ENCODE results near the gene STAC.

Gene STAC

GRCh38 chr3:36380221-36381031 lies at the start of gene STAC:
Gene STAC, plus strand, starts transcription at chr3:36380504. Its CDS starts 140 bp downstream, at chr3:36380644.
- DNase-seq (ENCODE audit: low read depth, low spot score): no peak

- DNase-seq (ENCODE audit: low read depth, low spot score): no peak
Measured at GRCh38 chr3:36332139-36332538, 48.2 kb upstream of the STAC start.

DNA sequence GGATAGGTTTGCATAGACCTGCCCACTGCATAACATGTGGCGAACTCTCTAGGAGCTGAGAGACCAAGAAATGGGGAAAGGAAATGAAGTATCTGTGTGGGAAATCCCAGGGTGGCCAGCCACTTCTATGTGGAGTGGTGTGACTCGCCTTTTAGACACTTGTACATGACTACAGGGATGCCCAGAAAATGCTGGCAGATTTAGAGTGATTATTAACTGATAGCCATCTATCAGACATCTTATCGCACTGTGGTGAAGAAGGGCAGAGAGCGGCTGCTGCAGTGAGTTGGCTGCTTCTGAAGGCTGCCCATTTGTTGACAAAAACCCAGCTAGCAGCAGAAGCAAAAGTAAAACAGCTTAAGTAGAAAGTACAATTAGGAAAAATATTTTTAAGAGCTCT lies 18.1 kb upstream of the STAC start:
- DNase-seq (ENCODE audit: low read depth, low spot score): no peak

DNA sequence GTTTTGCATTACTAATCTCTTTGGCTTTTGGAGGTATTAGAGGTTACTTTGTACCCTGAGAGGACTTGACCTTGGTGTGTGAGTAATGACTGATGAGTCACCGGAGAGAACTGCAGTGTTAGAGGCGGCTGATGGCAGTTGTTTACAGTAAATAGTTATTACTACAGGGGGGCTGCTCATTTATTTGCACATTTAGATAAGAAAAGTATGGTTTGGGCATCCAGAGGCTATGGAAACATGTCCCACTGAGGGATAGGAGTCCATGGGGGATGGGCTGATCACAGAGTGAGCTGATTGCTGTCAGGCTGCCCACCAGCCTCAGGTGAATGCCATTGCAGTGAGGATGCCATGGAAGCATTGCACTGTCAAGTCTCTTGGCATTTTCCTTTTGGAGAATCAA lies 17.3 kb upstream of the STAC start:
- DNase-seq (ENCODE audit: low read depth, low spot score): no peak

- DNase-seq (ENCODE audit: low read depth, low spot score): no peak
Measured at GRCh38 chr3:36364260-36364659, 16.0 kb upstream of the STAC start.

GRCh38 chr3:36365829-36366228 lies 14.5 kb upstream of the STAC start:
- DNase-seq (ENCODE audit: low read depth, low spot score): no peak

GRCh38 chr3:36366308-36366707 lies 14.0 kb upstream of the STAC start:
- DNase-seq (ENCODE audit: low read depth, low spot score): no peak

- no peak for DNase-seq (ENCODE audit: low read depth, low spot score)
Measured at GRCh38 chr3:36367912-36368573, 12.3 kb upstream of the STAC start.

DNA sequence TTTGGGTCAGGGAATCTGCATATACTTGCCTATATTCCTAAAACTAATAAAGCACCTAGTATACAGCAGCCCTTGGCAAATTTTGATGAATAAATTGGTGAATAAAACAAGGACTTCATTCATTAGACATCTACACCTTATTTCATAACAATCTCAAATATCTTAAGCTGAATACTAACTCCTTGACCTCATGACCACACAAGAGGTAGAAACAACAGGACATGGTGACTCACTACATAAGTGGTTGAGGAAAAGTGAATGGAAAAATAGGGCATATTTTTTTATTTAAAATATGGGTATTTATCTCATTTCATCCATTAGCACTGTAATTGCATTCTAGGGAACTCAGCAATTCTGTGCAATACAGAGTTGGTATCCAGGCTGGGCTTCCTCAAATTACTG lies 7.8 kb upstream of the STAC start:
- no peak for DNase-seq (ENCODE audit: low read depth, low spot score)

DNA sequence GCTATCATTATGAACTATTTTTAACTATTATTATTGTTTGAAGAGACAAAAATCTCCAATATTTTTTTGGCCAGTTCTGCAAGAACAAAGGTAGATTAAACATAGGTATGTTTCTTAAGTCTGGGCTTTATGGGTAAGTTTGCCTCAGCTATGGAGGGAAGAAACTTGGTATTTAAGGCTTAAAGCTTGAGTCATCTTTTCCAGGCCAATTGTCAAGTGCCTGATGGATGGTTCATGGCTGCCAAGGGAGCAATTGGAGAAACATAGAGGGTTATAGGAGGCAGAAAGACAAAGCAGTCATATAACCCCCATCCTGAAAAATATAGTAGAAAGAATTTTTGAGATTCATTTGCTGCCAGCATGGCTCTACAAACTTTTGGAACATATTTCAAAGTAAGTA lies 7.2 kb upstream of the STAC start:
- no peak for DNase-seq (ENCODE audit: low read depth, low spot score)

- DNase-seq (ENCODE audit: low read depth, low spot score): no peak
Measured at GRCh38 chr3:36373666-36374065, 6.6 kb upstream of the STAC start.

- DNase-seq (ENCODE audit: low read depth, low spot score): no peak
Measured at GRCh38 chr3:36379872-36380220, 458 bp upstream of the STAC start.

DNA sequence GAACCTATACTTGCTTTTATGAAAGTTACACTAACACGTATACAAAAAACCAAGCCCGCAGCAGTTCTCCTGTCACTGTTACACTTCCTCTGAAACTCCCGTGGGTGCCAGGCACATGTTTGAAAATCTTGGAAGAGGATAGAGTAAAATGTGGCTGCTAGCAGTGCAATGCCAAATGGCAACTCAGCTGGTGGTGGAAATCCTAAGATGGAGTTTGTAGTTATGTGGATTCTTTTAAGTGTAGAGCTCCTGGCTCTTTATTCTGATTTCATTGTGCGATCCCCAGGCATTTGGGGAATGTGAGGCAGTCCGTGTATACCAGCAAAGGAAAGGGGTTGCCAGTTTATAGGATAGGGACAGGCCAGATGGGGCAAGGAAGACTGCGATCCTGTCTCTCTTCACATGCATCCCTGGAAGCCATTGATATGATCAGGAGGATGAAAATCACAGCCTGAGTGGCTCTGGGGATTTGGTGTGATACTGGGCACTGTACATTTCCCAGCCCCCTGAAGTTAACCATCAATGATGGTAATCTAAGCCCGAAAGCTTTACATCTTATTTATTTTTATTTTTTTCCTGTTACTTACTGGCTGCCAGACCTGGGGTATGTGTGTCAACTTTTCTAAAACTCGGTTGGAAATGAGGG lies 1.1 kb downstream of the STAC start:
- no peak for DNase-seq (ENCODE audit: low read depth, low spot score)

DNA sequence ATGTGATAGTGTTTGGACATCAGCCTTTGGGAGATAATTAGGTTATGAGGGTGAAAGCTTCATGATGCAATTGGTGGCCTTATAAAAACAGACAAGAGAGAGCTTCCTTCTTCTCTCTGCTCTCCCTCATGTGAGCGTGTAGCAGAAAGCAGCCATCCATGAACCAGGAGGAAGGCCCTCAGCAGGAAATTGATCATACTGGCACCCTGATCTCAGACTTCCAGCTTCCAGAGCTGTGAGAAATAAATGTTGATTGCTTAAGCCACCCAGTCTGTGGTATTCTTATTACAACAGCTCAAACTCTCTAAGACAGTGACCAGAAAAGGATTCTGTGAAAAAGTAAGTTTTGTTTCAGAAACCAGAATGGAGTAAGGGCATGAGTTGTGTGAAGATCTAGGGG lies 13.3 kb downstream of the STAC start:
- no peak for DNase-seq (ENCODE audit: low read depth, low spot score)

- no peak for DNase-seq (ENCODE audit: low read depth, low spot score)
Measured at GRCh38 chr3:36394176-36394575, 13.9 kb downstream of the STAC start.

DNA sequence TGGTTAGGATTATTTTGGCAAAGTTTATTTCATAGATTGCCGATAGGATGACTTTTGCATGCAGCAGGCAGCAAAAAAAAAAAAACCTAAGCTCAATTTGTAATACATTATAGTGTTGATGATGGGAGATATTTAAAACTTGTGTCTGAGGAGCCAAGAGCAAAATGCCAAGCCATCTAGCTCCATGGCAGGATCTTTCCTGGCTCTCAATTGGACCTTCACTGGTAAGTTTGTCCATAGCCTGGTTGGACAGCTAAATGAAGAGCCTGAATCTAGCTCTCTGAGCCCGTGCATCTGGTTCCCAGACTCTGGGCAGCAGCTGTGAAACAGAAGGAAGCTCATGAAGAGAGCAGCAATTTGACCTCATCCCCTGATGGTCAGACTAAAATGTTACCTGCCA lies 17.5 kb downstream of the STAC start:
- DNase-seq (ENCODE audit: low read depth, low spot score): no peak

DNA sequence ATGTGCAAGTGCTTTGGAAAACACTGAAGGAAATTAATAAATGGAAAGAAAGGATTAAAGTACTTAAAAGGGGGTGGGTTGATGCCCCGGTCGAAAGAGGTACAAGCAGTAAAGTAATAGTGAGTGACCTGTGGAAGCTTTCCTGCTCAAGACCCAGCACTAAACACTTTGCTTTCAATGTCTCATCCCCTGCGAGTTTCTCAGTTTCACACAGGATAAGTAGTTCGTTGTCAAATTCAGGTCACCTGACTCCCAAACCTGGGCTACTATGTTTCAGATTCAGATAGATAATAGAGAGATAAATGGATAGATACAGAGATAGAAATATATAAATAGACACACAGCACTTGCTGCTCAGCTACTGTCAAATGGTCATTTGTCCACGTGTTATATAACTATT lies 19.6 kb downstream of the STAC start:
- DNase-seq (ENCODE audit: low read depth, low spot score): no peak

- DNase-seq (ENCODE audit: low read depth, low spot score): no peak
Measured at GRCh38 chr3:36401056-36401455, 20.8 kb downstream of the STAC start.

DNA sequence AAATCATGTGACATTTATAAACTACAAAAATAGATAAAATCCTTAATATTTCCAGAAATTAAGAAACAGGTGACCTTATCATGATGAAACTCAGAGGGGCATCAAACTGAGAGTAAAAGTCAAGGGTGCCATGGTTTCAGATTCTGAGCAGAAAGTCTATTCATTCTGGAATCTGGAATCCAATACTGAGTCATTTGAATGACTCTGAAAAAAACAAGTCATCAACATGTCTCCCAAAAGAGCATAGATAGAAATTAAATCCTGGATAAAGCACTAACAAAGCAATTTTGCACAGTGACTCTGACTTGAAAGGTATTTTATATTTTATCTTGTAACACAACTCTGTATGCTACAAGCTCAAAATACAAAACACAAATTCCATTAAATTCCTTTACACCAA lies 23.4 kb downstream of the STAC start:
- DNase-seq (ENCODE audit: low read depth, low spot score): no peak

- DNase-seq (ENCODE audit: low read depth, low spot score): no peak
Measured at GRCh38 chr3:36405190-36405589, 24.9 kb downstream of the STAC start.

GRCh38 chr3:36408146-36408545 lies 27.8 kb downstream of the STAC start:
- DNase-seq (ENCODE audit: low read depth, low spot score): no peak

GRCh38 chr3:36409862-36410261 lies 29.6 kb downstream of the STAC start:
- no peak for DNase-seq (ENCODE audit: low read depth, low spot score)

DNA sequence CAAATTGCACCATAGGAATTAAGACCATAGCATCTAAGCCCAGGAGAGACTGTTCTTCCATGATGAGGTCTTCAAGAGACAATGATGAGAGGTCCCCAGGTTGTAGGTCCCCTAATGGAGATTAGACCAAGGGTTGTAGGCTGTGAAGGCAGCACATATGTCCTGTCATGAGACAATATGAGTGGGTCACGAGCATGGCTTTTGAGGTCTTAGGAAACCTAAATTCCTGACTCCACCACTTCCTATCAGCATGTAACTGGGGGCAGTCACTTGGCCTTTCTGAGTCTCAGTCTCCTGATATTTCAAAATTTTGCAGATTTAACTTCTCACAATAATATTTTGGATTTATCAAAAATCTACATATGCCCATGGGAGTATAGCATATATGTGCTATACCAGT lies 31.3 kb downstream of the STAC start:
- no peak for DNase-seq (ENCODE audit: low read depth, low spot score)

All from activated CD4-positive, CD25-positive, alpha-beta regulatory T cell treated with anti-CD3 and anti-CD28 coated beads, Interleukin-2, amount 50 U/mL, for 16 hours (primary cell).